Neural progenitor cell (in vitro differentiated cells): ENCODE measurements around the gene ANO4. TPM values are rescaled to one million over a fixed set of nuclear protein-coding genes. Genes with fewer than 3 reads are reported as not detected.

Experiments
- DNase-seq: peaks from one replicate; pipeline ENCODE4 v3.0.0-alpha.2; 2016; ENCODE audit warnings: low spot score
- H2AFZ ChIP-seq: fragments of 200-600 bp; sonication (generic); replicated peaks from 2 replicates; pipeline ENCODE4 v1.6.1; 2016; ENCODE audit warnings: antibody characterized with exemption
- H3F3A ChIP-seq: fragments of 200-600 bp; sonication (generic); 2 replicates; pipeline ENCODE4 v1.6.1; 2016; ENCODE audit warnings: antibody characterized with exemption, low read depth
- H3K27ac ChIP-seq: fragments of 200-600 bp; sonication (generic); 2 replicates; pipeline ENCODE4 v1.5.1; 2016; ENCODE audit warnings: mild to moderate bottlenecking
- H3K27me3 ChIP-seq: fragments of 200-600 bp; sonication (generic); 2 replicates; pipeline ENCODE4 v1.6.1; 2016; ENCODE audit warnings: mild to moderate bottlenecking, moderate library complexity
- H3K36me3 ChIP-seq: fragments of 200-600 bp; sonication (generic); 2 replicates; pipeline ENCODE4 v1.5.1; 2016
- H3K4me1 ChIP-seq: fragments of 200-600 bp; sonication (generic); 2 replicates; pipeline ENCODE4 v1.6.1; 2016; ENCODE audit warnings: mixed run types
- H3K4me2 ChIP-seq: fragments of 200-600 bp; sonication (generic); 2 replicates; pipeline ENCODE4 v1.6.1; 2016
- H3K4me3 ChIP-seq: fragments of 200-600 bp; sonication (generic); 2 replicates; pipeline ENCODE4 v1.5.1; 2016
- H3K79me2 ChIP-seq: fragments of 200-600 bp; sonication (generic); 2 replicates; pipeline ENCODE4 v1.6.1; 2016; ENCODE audit warnings: low read depth
- H3K9ac ChIP-seq: fragments of 200-600 bp; sonication (generic); 2 replicates; pipeline ENCODE4 v1.6.1; 2016
- H3K9me3 ChIP-seq: fragments of 200-600 bp; sonication (generic); 2 replicates; pipeline ENCODE4 v1.5.1; 2016; ENCODE audit warnings: low read depth
- H4K20me1 ChIP-seq: fragments of 200-600 bp; sonication (generic); 2 replicates; pipeline ENCODE4 v1.6.1; 2016; ENCODE audit warnings: low read depth
- H3K27ac Mint-ChIP-seq: 3 replicates; pipeline ENCODE4 v1.8.0; 2021; ENCODE audit warnings: mixed read lengths
- H3K27me3 Mint-ChIP-seq: 2 replicates; pipeline ENCODE4 v1.8.0; 2022; ENCODE audit warnings: low read depth, mild to moderate bottlenecking, inconsistent platforms, moderate library complexity, mixed read lengths; ENCODE audit not compliant: insufficient read depth
- H3K36me3 Mint-ChIP-seq: 3 replicates; pipeline ENCODE4 v1.8.0; 2021; ENCODE audit warnings: mixed read lengths
- H3K4me1 Mint-ChIP-seq: 3 replicates; pipeline ENCODE4 v1.8.0; 2021; ENCODE audit warnings: mixed read lengths
- H3K4me3 Mint-ChIP-seq: 3 replicates; pipeline ENCODE4 v1.8.0; 2021; ENCODE audit warnings: mild to moderate bottlenecking, moderate library complexity, mixed read lengths
- H3K9me3 Mint-ChIP-seq: 3 replicates; pipeline ENCODE4 v1.8.0; 2020; ENCODE audit warnings: mixed read lengths
- EZH2 ChIP-seq: fragments of 200-600 bp; sonication (generic); IDR thresholded peaks from 2 replicates; pipeline ENCODE4 v1.6.1; 2017; ENCODE audit warnings: antibody characterized with exemption, mild to moderate bottlenecking, moderate library complexity
- EZH2phosphoT487 ChIP-seq: fragments of 200-600 bp; sonication (generic); IDR thresholded peaks from 2 replicates; pipeline ENCODE4 v1.6.1; 2017; ENCODE audit warnings: antibody characterized with exemption
- total RNA-seq: library from RNA; depleted of rRNA; stranded (reverse); fragments of >200 nt; gene quantifications from 2 replicates; pipeline ENCODE4 v1.2.3, GENCODE V29; 2015; ENCODE audit warnings: low replicate concordance
- TF ChIP-seq, protein P1 (sequence below): fragments of 200-600 bp; sonication (generic); IDR thresholded peaks from 2 replicates; pipeline ENCODE4 v1.5.1; 2017; ENCODE audit warnings: antibody characterized with exemption, mild to moderate bottlenecking

Gene ANO4
- total RNA-seq, 1 donor from 2014 or later: not detected

DNA sequence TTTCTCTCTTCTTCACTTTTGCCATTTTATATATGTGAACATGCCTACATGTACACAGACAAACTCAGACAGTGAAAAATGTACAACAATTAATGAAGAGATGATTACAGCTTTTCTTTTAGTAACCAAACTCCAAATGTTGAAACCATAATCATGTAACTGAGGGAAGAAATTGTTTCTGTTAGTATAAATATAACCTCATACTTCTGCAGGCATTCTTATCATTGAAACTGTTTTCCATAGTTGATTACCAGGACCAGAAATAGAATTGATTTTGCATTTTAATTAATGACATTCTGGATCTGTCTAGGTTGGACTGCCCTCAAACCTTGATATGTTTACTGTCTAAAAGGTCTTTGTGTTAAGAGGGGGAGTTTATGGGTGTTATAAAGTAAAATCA lies 3.2 kb downstream of the ANO4 start:
- H3K27ac Mint-ChIP-seq: no peak overlapping the region
- no peaks in the 10 kb centered on the region for H3K36me3 Mint-ChIP-seq
- Histone ChIP-seq H3K4me1 (peaks cover 17% of the 10 kb centered on the region), H3K9ac (no peak overlapping the region), H3K4me3 (no peak overlapping the region), H4K20me1 (no peaks in the 10 kb centered on the region), H3K36me3 (no peaks in the 10 kb centered on the region), H3K27ac (no peak overlapping the region), H3K4me2 (no peak overlapping the region), H3K9me3 (no peaks in the 10 kb centered on the region), H2AFZ (no peak overlapping the region), H3K79me2 (no peaks in the 10 kb centered on the region), H3F3A (peaks cover 3% of the 10 kb centered on the region), H3K27me3 (no peaks in the 10 kb centered on the region)
- H3K4me1 Mint-ChIP-seq: peaks cover 59% of the 10 kb centered on the region
- TF ChIP-seq EZH2phosphoT487 (no peak), EZH2 (no peak)
- TF ChIP-seq, protein P1, sequence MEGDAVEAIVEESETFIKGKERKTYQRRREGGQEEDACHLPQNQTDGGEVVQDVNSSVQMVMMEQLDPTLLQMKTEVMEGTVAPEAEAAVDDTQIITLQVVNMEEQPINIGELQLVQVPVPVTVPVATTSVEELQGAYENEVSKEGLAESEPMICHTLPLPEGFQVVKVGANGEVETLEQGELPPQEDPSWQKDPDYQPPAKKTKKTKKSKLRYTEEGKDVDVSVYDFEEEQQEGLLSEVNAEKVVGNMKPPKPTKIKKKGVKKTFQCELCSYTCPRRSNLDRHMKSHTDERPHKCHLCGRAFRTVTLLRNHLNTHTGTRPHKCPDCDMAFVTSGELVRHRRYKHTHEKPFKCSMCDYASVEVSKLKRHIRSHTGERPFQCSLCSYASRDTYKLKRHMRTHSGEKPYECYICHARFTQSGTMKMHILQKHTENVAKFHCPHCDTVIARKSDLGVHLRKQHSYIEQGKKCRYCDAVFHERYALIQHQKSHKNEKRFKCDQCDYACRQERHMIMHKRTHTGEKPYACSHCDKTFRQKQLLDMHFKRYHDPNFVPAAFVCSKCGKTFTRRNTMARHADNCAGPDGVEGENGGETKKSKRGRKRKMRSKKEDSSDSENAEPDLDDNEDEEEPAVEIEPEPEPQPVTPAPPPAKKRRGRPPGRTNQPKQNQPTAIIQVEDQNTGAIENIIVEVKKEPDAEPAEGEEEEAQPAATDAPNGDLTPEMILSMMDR: no peak
- no peaks in the 10 kb centered on the region for H3K27me3 Mint-ChIP-seq
- peaks cover 2% of the 10 kb centered on the region for H3K9me3 Mint-ChIP-seq
- DNase-seq: no peak
- no peak overlapping the region for H3K4me3 Mint-ChIP-seq

DNA sequence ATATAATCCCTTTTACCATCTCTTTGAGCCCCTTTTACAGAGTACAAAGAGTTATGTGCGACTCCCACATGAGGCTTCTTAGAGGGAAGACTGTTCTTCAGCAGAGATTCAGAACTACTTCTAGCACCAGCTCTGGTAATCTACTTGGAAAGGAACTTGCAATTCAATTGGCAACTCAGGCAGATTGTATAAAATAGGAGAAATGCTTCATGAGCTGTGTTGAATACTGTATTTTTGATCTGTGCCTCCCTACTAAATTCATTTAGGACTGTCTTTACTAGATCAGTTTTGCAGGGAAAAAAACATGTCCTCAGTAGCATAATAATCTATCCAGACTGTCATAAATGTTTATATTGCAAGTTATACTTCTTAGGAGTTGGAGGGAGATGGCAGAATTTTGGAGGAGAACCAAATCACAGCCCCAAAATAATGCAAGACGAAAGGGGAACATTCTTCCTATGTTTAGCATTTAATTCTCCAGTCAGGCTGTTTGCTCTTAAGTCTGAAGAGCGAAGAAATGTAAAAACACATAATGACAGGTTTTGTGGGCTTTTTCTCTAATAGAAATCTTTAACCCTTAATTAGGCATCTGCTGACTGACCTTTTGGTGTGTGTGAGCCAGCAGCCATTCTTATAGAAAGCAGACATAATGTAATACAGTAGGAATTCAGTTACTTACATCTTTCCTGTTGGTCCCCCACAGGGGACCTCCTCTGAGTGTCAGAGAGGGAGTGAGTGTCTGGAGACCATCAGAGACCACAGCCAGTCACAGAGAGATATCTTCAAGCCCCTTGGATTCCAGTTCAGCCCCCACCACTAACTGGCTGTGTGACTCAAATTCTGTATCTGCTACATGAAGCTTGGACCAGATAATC lies 3.9 kb downstream of the ANO4 start:
- no peak overlapping the region for H3K27ac ChIP-seq
- Mint-ChIP-seq H3K4me1 (peaks cover 57% of the 10 kb centered on the region), H3K9me3 (no peaks in the 10 kb centered on the region), H3K4me3 (no peak overlapping the region), H3K27me3 (no peaks in the 10 kb centered on the region), H3K36me3 (no peaks in the 10 kb centered on the region), H3K27ac (peak overlapping the region; percentile 27)
- no peaks in the 10 kb centered on the region for H3K27me3 ChIP-seq
- H3K4me2 ChIP-seq: no peak overlapping the region
- H3K36me3 ChIP-seq: no peaks in the 10 kb centered on the region
- H3K79me2 ChIP-seq: no peaks in the 10 kb centered on the region
- H3K4me1 ChIP-seq: peaks cover 17% of the 10 kb centered on the region
- no peaks in the 10 kb centered on the region for H4K20me1 ChIP-seq
- no peak overlapping the region for H3K4me3 ChIP-seq
- no peak for DNase-seq
- TF ChIP-seq, protein P1: no peak
- TF ChIP-seq EZH2 (no peak), EZH2phosphoT487 (no peak)
- no peak overlapping the region for H2AFZ ChIP-seq
- peaks cover 3% of the 10 kb centered on the region for H3F3A ChIP-seq
- H3K9ac ChIP-seq: no peak overlapping the region
- no peaks in the 10 kb centered on the region for H3K9me3 ChIP-seq

DNA sequence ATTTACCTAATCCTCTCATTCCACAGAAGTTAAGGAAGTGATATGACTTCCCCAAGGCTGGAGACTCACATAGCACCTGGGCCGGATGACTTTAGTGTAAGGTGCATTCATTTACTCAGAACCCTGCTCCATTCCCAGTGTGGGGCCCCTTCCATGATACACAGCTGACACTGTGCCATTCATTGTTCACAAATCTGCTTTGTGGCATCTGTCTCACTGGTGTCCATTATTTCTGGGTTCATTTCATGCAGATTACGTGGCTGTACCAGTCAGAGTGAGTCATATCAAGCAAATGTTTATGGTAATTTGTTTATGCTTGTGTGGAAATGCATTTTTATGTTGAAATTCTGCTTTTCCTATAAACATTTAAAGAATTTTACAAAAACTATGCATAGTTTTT lies 5.2 kb downstream of the ANO4 start:
- H3F3A ChIP-seq: peaks cover 3% of the 10 kb centered on the region
- no peaks in the 10 kb centered on the region for H3K27me3 ChIP-seq
- no peaks in the 10 kb centered on the region for H3K36me3 ChIP-seq
- H3K4me2 ChIP-seq: no peak overlapping the region
- H3K9me3 ChIP-seq: no peaks in the 10 kb centered on the region
- no peak for DNase-seq
- Mint-ChIP-seq H3K27me3 (no peaks in the 10 kb centered on the region), H3K9me3 (peaks cover 5% of the 10 kb centered on the region), H3K36me3 (no peaks in the 10 kb centered on the region), H3K4me3 (no peak overlapping the region), H3K27ac (no peak overlapping the region), H3K4me1 (peaks cover 46% of the 10 kb centered on the region)
- no peak overlapping the region for H3K9ac ChIP-seq
- TF ChIP-seq EZH2phosphoT487: no peak
- no peak for TF ChIP-seq EZH2
- TF ChIP-seq, protein P1: no peak
- no peak overlapping the region for H3K4me3 ChIP-seq
- H3K79me2 ChIP-seq: no peaks in the 10 kb centered on the region
- H3K27ac ChIP-seq: no peak overlapping the region
- peaks cover 12% of the 10 kb centered on the region for H3K4me1 ChIP-seq
- H2AFZ ChIP-seq: no peak overlapping the region
- H4K20me1 ChIP-seq: no peaks in the 10 kb centered on the region
